Kidney tubule cell (primary cell): Measurements from ENCODE around the gene CORT.
"Not testable (repeated sequence)": the region's sequence is repeated elsewhere in the genome, so short reads cannot be mapped to it uniquely, and the experiment has no call there.

Experiments
- DNase-seq: peaks from one replicate; pipeline ENCODE4 v3.0.0-alpha.2; 2018; ENCODE audit warnings: low spot score

The CORT gene

GRCh38 chr1:10449751-10450150, at the start of gene CORT:
CORT (plus strand) TSS chr1:10450031; CDS start chr1:10450224, 193 bp downstream.
- no peak for DNase-seq

- DNase-seq = peak; percentile 43
These were observed 48.5 kb upstream of the CORT start for GRCh38 chr1:10401281-10401680.

GRCh38 chr1:10402729-10403274, 47.0 kb upstream of the CORT start:
- peak; percentile 25 for DNase-seq

GRCh38 chr1:10407201-10407600, 42.6 kb upstream of the CORT start:
- DNase-seq = no peak

- peak; percentile 69 for DNase-seq
These were observed 34.5 kb upstream of the CORT start for GRCh38 chr1:10415211-10415930.

- not testable (repeated sequence) for DNase-seq
These were observed 33.9 kb upstream of the CORT start for GRCh38 chr1:10415967-10416366.

GRCh38 chr1:10418741-10419140, 31.1 kb upstream of the CORT start:
- not testable (repeated sequence) for DNase-seq

- no peak for DNase-seq
These were observed 30.5 kb upstream of the CORT start for GRCh38 chr1:10419351-10419750.

GRCh38 chr1:10421637-10422036, 28.2 kb upstream of the CORT start:
- DNase-seq = no peak

- DNase-seq = no peak
These were observed 25.8 kb upstream of the CORT start for GRCh38 chr1:10424034-10424433.

- DNase-seq = no peak
These were observed 25.2 kb upstream of the CORT start for GRCh38 chr1:10424651-10425050.

GRCh38 chr1:10425826-10426534, 23.9 kb upstream of the CORT start:
- peak; percentile 35 for DNase-seq

- DNase-seq = not testable (repeated sequence)
These were observed 23.3 kb upstream of the CORT start for GRCh38 chr1:10426535-10426848.

- no peak for DNase-seq
These were observed 20.8 kb upstream of the CORT start for GRCh38 chr1:10428984-10429383.

GRCh38 chr1:10429868-10430215, 20.0 kb upstream of the CORT start:
- DNase-seq = no peak

GRCh38 chr1:10430216-10431069, 19.4 kb upstream of the CORT start, which contains the start of gene CENPS:
CENPS (plus strand) TSS chr1:10430433; CDS start chr1:10430518, 85 bp downstream.
- DNase-seq = peak; percentile 85

- DNase-seq = no peak
These were observed 18.6 kb upstream of the CORT start for GRCh38 chr1:10431070-10431730.

- DNase-seq = peak; percentile 26
These were observed 16.7 kb upstream of the CORT start for GRCh38 chr1:10432910-10433700.

- no peak for DNase-seq
These were observed 16.0 kb upstream of the CORT start for GRCh38 chr1:10433790-10434189.

GRCh38 chr1:10434590-10434989, 15.2 kb upstream of the CORT start:
- DNase-seq = no peak

- no peak for DNase-seq
These were observed 12.8 kb upstream of the CORT start for GRCh38 chr1:10437052-10437451.
